ENCODE data around the gene NFATC2.

Gene NFATC2

DNA sequence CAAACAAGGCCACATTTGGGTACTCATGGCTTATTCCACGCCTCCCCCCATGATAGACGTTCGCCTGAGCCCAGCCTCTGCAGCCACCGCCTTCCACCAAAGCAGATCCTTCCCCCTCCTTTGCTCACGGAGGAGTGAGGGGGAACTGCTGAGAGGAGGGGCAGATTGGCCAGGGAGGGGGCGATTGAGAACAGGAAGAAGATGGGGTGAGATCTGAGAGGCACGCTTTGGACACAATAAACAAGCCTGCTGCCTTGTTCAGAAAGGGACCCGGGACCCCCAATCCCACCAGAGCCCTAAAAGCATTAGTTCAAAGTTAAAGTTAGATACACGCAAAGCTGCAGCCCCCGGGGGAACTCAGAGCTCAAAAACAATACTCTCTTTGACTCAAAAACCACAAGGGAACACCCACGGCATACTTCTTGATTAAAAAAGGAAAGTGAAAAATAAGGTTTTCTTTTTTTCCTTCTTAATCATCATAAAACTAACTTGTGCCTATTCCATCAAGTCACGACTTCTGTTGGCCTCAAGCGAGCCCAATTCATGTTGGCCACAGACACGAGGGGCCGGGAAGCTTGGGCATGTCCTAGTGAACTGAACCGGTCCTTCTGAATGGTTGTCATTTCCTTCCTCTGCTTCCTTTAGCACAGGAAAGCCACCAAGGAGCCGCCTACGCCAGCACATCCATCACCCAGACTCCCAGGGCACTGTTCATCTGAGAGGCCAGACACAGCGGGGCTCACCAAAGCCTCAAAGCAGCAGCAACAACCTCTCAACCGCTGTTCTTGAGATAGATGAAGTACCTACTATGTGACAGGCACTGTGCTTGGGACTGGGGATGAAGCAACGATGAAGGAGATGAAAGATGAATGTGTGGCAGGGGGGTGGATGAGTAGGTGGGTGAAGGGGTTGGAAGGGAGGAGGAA is 44.7 kb downstream of the NFATC2 start:
- no peak for DNase-seq (ENCODE audit: low read depth)
- no peak for TF ChIP-seq CTCF (IDR thresholded peaks at IDR 0.05; ENCODE audit: control insufficient read depth, extremely low read depth, insufficient read depth)
- H3K4me3 ChIP-seq (ENCODE audit: low read depth, low read length), result no peak overlapping the region

- H3K4me3 ChIP-seq (ENCODE audit: low read depth, low read length), result no peak overlapping the region
- no peak for DNase-seq (ENCODE audit: low read depth)
- TF ChIP-seq CTCF (IDR thresholded peaks at IDR 0.05; ENCODE audit: control insufficient read depth, extremely low read depth, insufficient read depth), result no peak
These were observed 45.6 kb downstream of the NFATC2 start for GRCh38 chr20:51496964-51497363.

GRCh38 chr20:51495921-51496545 is 46.5 kb downstream of the NFATC2 start:
- DNase-seq (ENCODE audit: low read depth), result no peak
- no peak overlapping the region for H3K4me3 ChIP-seq (ENCODE audit: low read depth, low read length)
- TF ChIP-seq CTCF (IDR thresholded peaks at IDR 0.05; ENCODE audit: control insufficient read depth, extremely low read depth, insufficient read depth), result no peak

GRCh38 chr20:51495291-51495690 is 47.2 kb downstream of the NFATC2 start:
- TF ChIP-seq CTCF (IDR thresholded peaks at IDR 0.05; ENCODE audit: control insufficient read depth, extremely low read depth, insufficient read depth), result no peak
- no peak overlapping the region for H3K4me3 ChIP-seq (ENCODE audit: low read depth, low read length)
- no peak for DNase-seq (ENCODE audit: low read depth)

DNA sequence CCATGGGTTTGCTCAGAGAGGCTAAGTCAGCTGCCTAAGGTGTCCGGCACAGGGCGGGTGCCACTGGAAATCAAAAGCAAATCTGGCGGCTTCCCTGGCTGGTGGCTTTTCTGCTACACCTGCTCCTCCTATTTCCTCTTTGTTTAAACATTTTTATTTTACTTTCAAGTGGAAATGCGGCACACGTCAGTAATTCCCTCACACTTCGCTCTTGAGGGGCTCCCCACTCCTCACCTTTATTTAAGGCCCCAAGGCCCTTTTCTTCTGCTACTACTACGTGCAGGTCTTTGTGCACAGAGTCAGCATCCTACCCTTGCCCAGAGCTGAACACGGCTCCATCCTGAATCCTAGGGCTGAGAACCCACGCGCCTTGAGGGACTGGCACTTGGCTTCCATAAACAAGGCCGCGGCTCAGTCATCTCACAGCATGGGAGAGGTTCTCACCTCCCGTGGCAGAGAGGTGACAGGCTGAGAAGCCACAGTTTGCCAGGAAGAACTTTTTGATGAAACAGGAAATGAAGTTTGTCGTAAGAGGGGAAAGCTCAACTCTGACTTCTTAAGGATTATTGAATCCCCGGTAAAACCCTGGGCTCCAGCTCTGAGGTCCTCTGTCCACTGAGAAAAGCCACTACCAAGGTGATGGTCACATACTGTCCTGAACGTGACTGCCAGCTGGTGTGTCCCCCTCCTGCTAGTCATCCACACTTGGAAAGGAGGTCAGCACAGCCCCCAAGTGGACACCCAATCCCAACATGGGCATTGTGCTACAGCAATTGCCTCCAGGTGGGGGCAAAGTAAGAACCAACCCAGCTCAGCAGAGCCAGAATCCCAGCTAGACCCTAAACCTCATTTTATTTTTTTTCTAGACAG is 48.0 kb downstream of the NFATC2 start:
- DNase-seq (ENCODE audit: low read depth), result no peak
- TF ChIP-seq CTCF (IDR thresholded peaks at IDR 0.05; ENCODE audit: control insufficient read depth, extremely low read depth, insufficient read depth), result no peak
- no peak overlapping the region for H3K4me3 ChIP-seq (ENCODE audit: low read depth, low read length)

DNA sequence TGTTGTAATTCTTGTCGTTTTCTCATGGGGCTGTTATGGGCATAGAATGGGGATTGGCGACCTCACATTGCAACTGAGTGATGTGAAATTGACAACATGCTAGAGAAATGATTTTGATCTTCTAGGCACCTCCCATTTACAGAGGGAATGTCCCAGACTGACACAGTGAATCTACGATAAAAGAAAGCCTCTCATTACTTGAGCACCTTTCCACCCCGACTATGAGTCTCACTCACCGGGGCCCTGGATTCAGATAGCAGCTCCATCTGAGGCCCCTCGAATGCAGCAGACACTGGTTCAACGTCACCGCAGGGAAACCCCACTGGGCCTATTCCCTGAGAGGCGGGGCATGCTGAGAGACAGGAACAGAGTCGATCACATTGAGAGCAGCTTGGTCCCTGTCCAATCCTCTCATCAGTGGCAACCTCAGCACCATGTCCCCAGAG is 49.1 kb downstream of the NFATC2 start:
- no peak for DNase-seq (ENCODE audit: low read depth)
- no peak overlapping the region for H3K4me3 ChIP-seq (ENCODE audit: low read depth, low read length)
- TF ChIP-seq CTCF (IDR thresholded peaks at IDR 0.05; ENCODE audit: control insufficient read depth, extremely low read depth, insufficient read depth), result no peak

Data from LNCaP clone FGC (cell line).